ENCODE results near the gene RHOJ.

GRCh38 chr14:63266106-63266505 is 61.9 kb downstream of the RHOJ start:
- TF ChIP-seq GATA2 (IDR thresholded peaks at IDR 0.05; ENCODE audit: low read depth, low read length), result no peak
- TF ChIP-seq GATA3 (IDR thresholded peaks at IDR 0.05; ENCODE audit: low read depth, low read length), result no peak
